ENCODE data around the gene CLEC16A.

Gene CLEC16A

GRCh38 chr16:11047057-11047456, 102.7 kb downstream of the CLEC16A start:
- TF ChIP-seq CEBPB (IDR thresholded peaks at IDR 0.05) (no peak), TAF1 (IDR thresholded peaks at IDR 0.05; ENCODE audit: low read depth) (no peak), FOXM1 (IDR thresholded peaks at IDR 0.05; ENCODE audit: borderline replicate concordance, low read depth) (no peak), RAD21 (IDR thresholded peaks at IDR 0.05; ENCODE audit: low read depth) (no peak), CREB1 (IDR thresholded peaks at IDR 0.05; ENCODE audit: low read depth) (no peak), EGR1 (IDR thresholded peaks at IDR 0.05) (no peak), TCF12 (IDR thresholded peaks at IDR 0.05; ENCODE audit: low read depth) (no peak), TEAD4 (IDR thresholded peaks at IDR 0.05) (no peak), MAX (IDR thresholded peaks at IDR 0.05) (no peak), YY1 (IDR thresholded peaks at IDR 0.05; ENCODE audit: low read depth) (no peak)
- TF ChIP-seq, protein P1, sequence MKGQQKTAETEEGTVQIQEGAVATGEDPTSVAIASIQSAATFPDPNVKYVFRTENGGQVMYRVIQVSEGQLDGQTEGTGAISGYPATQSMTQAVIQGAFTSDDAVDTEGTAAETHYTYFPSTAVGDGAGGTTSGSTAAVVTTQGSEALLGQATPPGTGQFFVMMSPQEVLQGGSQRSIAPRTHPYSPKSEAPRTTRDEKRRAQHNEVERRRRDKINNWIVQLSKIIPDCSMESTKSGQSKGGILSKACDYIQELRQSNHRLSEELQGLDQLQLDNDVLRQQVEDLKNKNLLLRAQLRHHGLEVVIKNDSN (IDR thresholded peaks at IDR 0.05) = no peak

DNA sequence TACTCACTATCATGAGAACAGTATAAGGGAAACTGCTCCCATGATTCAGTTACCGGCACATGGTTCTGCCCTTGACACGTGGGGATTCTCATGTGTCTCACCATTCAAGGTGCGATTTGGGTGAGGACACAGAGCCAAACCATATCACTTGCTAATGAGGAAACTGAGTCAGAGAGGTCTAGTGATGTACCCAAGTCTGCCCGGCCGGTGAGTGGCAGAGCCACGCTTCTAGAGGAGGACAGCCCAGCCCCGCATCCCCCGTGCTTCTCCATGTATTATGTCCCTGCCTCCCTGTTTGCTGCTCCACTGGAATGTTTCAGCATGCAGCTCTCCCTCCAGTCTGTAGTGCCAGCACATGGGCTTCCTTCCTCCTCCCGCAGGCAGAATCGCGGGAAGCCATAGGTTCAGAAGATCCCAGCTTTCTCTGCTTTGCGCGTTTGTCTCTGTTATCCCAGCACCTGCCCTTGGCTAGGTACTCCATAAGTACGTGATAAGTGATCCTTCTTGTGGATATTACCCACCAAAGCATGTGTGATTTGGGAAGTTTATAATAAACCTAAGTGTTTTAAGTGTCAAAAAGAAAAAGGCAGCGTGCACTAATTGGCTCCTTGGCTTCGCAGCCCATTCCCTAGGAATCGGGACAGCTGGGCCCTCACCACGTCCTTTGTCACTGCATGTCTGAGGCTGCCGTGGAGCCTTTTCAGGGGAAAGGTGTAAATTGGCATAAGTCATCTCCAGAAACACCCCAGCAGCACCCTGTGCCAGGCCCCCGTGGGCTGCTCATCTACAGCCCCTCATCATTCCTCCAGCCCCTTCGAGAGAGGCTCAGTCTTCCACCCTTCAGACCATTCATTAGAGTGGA, 103.8 kb downstream of the CLEC16A start:
- TF ChIP-seq YY1 (IDR thresholded peaks at IDR 0.05; ENCODE audit: low read depth) (no peak), NFIC (IDR thresholded peaks at IDR 0.05) (no peak), RAD21 (IDR thresholded peaks at IDR 0.05; ENCODE audit: low read depth) (no peak), ZBTB7A (IDR thresholded peaks at IDR 0.05; ENCODE audit: low read depth) (no peak), TCF12 (IDR thresholded peaks at IDR 0.05; ENCODE audit: low read depth) (no peak), TAF1 (IDR thresholded peaks at IDR 0.05; ENCODE audit: low read depth) (no peak)

GRCh38 chr16:11049396-11050059, 105.2 kb downstream of the CLEC16A start:
- peak; percentile 77 for TF ChIP-seq TEAD4 (IDR thresholded peaks at IDR 0.05)
- TF ChIP-seq TAF1 (IDR thresholded peaks at IDR 0.05; ENCODE audit: low read depth) = no peak
- no peak for TF ChIP-seq FOXM1 (IDR thresholded peaks at IDR 0.05; ENCODE audit: borderline replicate concordance, low read depth)

DNA sequence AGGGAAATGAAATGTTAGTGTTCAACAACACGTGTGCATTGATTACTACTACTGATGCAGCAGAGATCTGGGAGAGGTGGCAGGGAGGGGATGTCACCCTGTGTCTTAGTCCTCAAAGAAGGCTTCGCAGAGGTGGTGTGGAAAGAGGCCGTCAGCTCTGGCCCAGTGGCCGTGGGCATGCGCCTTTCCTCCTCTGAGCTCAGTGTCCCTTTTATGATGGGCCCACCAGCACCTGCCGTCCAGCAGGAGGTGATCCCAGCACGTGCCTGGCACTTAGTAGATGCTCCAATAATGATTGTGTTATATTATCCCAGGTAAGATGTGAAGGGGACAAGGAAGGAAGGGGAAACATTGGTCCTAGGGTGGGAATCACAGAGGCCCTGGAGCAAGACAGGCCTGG, 106.2 kb downstream of the CLEC16A start:
- TF ChIP-seq EP300 (IDR thresholded peaks at IDR 0.05; ENCODE audit: borderline replicate concordance) (no peak), NFIC (IDR thresholded peaks at IDR 0.05) (no peak), ZBTB7A (IDR thresholded peaks at IDR 0.05; ENCODE audit: low read depth) (no peak)

DNA sequence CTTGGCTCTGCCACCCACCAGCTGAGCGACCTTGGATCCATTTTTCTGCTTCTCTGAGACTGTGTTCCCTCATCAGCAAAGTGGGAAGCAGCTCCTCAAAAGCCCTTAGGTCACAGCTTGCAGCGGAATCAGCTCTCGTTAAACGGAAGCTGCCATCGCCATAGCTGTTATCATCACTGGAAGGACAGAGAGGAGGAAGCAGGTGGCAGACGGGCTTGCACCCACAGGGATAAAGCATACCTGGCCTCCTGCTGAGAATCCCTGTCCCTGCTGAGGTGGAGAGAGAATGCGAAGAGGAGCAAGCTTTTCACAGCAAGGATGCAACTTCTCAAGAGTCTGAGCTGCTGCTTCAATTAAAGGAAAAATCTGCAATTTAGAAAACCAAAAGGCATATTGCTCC, 106.6 kb downstream of the CLEC16A start:
- TF ChIP-seq YY1 (IDR thresholded peaks at IDR 0.05; ENCODE audit: low read depth) (no peak), CREB1 (IDR thresholded peaks at IDR 0.05; ENCODE audit: low read depth) (no peak), REST (IDR thresholded peaks at IDR 0.05; ENCODE audit: low read depth) (no peak), EGR1 (IDR thresholded peaks at IDR 0.05) (no peak), RAD21 (IDR thresholded peaks at IDR 0.05; ENCODE audit: low read depth) (no peak), NFIC (IDR thresholded peaks at IDR 0.05) (no peak), TAF1 (IDR thresholded peaks at IDR 0.05; ENCODE audit: low read depth) (no peak), FOXM1 (IDR thresholded peaks at IDR 0.05; ENCODE audit: borderline replicate concordance, low read depth) (no peak), EP300 (IDR thresholded peaks at IDR 0.05; ENCODE audit: borderline replicate concordance) (no peak), MAX (IDR thresholded peaks at IDR 0.05) (no peak), TCF12 (IDR thresholded peaks at IDR 0.05; ENCODE audit: low read depth) (no peak), ZBTB7A (IDR thresholded peaks at IDR 0.05; ENCODE audit: low read depth) (no peak), TEAD4 (IDR thresholded peaks at IDR 0.05) (no peak)
- TF ChIP-seq, protein P1 (IDR thresholded peaks at IDR 0.05) = no peak

- TF ChIP-seq REST (IDR thresholded peaks at IDR 0.05; ENCODE audit: low read depth) (no peak), MAX (IDR thresholded peaks at IDR 0.05) (no peak), CREB1 (IDR thresholded peaks at IDR 0.05; ENCODE audit: low read depth) (no peak), NFIC (IDR thresholded peaks at IDR 0.05) (no peak), YY1 (IDR thresholded peaks at IDR 0.05; ENCODE audit: low read depth) (no peak), CEBPB (IDR thresholded peaks at IDR 0.05) (no peak)
- TF ChIP-seq, protein P1 (IDR thresholded peaks at IDR 0.05) = no peak
These were observed 107.1 kb downstream of the CLEC16A start for GRCh38 chr16:11051430-11051829.
